Brain microvascular endothelial cell (primary cell): ENCODE results near the gene C9orf50.
"Not testable (repeated sequence)": the region's sequence is repeated elsewhere in the genome, so short reads cannot be mapped to it uniquely, and the experiment has no call there.

Source experiments
- DNase-seq: peaks from one replicate; pipeline ENCODE4 v3.0.0-alpha.2; 2020
- H3K27ac ChIP-seq: fragments of 250-450 bp; sonication (Bioruptor Pico); 2 replicates; pipeline ENCODE4 v1.5.1; 2020; ENCODE audit warnings: mild to moderate bottlenecking, moderate library complexity
- H3K27me3 ChIP-seq: fragments of 250-450 bp; sonication (Bioruptor Pico); replicated peaks from 2 replicates; pipeline ENCODE4 v1.5.1; 2020; ENCODE audit warnings: mild to moderate bottlenecking
- H3K36me3 ChIP-seq: fragments of 250-450 bp; sonication (Bioruptor Pico); replicated peaks from 2 replicates; pipeline ENCODE4 v1.5.1; 2020; ENCODE audit warnings: mild to moderate bottlenecking
- H3K4me3 ChIP-seq: 2 replicates; pipeline ENCODE4 v1.5.1; 2011; ENCODE audit warnings: low read depth, mild to moderate bottlenecking, control low read depth, low read length, moderate library complexity
- CTCF ChIP-seq: IDR thresholded peaks from 2 replicates; pipeline ENCODE4 v1.5.1; 2011; ENCODE audit warnings: low read depth, mild to moderate bottlenecking, moderate library complexity, low read length, control low read depth, inconsistent platforms; ENCODE audit errors: missing control alignments
- in situ Hi-C: cut with HindIII; loops from 2 replicates; pipeline ENCODE4 v1.10.0; 2017; ENCODE audit warnings: low sequenced_read_pairs, low pct_ligation_motif_present

Gene C9orf50

GRCh38 chr9:129596541-129597331, 24.2 kb downstream of the C9orf50 start:
- peak overlapping the region; percentile 19 for H3K27ac ChIP-seq
- DNase-seq, result peak; percentile 55
- H3K27me3 ChIP-seq, result no peaks in the 10 kb centered on the region
- in situ Hi-C loops, result no loop called here
- no peak for TF ChIP-seq CTCF
- H3K36me3 ChIP-seq, result no peaks in the 10 kb centered on the region
- peak overlapping the region; percentile 52 for H3K4me3 ChIP-seq

GRCh38 chr9:129595903-129596540, 24.9 kb downstream of the C9orf50 start:
- no peaks in the 10 kb centered on the region for H3K36me3 ChIP-seq
- H3K27me3 ChIP-seq, result no peaks in the 10 kb centered on the region
- no peak for TF ChIP-seq CTCF
- in situ Hi-C loops, result no loop called here
- DNase-seq, result no peak
- H3K27ac ChIP-seq, result no peak overlapping the region
- no peak overlapping the region for H3K4me3 ChIP-seq

DNA sequence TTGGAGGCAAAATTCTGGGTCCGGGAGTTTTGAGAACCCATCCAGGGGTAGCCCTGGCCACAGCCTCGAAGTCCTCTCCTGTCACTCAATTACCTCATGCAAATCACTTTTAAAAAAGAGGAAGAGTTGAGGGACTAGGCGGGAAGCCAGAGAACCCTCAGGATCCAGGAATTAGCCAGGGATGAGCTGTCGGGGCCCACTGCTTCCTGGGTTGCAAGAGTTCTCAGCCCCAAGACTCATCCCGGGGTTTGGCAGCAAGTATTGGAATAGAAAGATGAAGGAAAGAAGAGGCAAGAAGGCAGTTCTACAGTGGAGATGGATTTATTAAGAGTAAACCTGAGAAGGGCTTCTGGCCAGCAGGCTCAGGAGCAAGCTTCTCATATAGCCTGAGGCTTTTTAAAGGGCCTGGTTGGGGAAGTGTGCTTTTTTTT, 25.6 kb downstream of the C9orf50 start:
- no peak overlapping the region for H3K4me3 ChIP-seq
- no peaks in the 10 kb centered on the region for H3K36me3 ChIP-seq
- in situ Hi-C loops, result no loop called here
- H3K27me3 ChIP-seq, result no peaks in the 10 kb centered on the region
- no peak overlapping the region for H3K27ac ChIP-seq
- DNase-seq, result no peak
- TF ChIP-seq CTCF, result no peak

DNA sequence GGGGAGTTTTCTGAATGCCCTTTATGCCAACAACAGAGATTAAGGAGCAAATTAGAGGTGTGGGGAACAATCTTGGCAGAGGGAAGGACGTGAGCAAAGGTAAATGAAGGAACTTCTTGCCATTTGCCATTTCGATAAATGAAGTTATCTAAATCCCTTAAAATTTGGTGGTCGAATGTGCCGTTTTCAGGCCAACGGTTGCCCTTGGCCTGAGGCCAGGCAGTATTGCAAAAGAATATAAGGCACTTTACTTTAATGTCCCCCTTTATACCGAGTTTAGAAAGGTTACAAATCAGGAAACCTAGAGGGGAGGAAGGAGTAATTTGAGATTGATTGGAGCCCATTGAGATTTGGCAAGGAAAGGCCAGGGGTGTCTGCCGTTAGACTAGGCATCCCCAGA, 26.3 kb downstream of the C9orf50 start:
- TF ChIP-seq CTCF, result no peak
- no peaks in the 10 kb centered on the region for H3K27me3 ChIP-seq
- H3K4me3 ChIP-seq, result no peak overlapping the region
- no peak for DNase-seq
- in situ Hi-C loops, result no loop called here
- H3K27ac ChIP-seq, result no peak overlapping the region
- no peaks in the 10 kb centered on the region for H3K36me3 ChIP-seq

GRCh38 chr9:129592790-129593189, 28.1 kb downstream of the C9orf50 start:
- DNase-seq, H3K27me3 ChIP-seq, H3K27ac ChIP-seq, H3K4me3 ChIP-seq, H3K36me3 ChIP-seq, in situ Hi-C loops: not testable (repeated sequence)

DNA sequence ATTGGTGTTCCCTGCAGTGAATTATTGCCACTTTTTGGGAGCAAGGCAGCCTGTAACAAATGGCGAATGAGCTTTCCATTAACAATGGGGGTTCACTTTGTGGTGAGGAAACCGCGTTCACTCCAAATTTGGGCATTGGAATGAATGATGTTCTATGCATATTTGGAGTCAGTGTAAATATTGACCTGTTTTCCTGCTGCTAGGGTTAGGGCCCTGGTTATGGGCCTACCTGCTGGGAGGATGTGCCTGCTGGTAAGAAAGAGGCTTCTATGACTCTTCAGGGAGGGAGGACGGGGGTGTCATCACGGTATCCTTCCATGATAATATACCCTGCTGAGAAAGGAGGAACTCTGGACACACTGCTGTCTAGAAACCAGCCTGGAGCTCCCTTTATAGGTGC, 29.0 kb downstream of the C9orf50 start:
- in situ Hi-C loops, result no loop called here
- DNase-seq, result no peak

More for the DNA sequence above, 29.0 kb downstream of the C9orf50 start:
- no peak overlapping the region for H3K4me3 ChIP-seq
- no peak for TF ChIP-seq CTCF
- no peaks in the 10 kb centered on the region for H3K27me3 ChIP-seq
- H3K27ac ChIP-seq, result no peak overlapping the region
- H3K36me3 ChIP-seq, result no peaks in the 10 kb centered on the region
